KOPT-K1 (cell line): ENCODE results near the gene PSME3.
"Not testable (repeated sequence)": the region's sequence is repeated elsewhere in the genome, so short reads cannot be mapped to it uniquely, and the experiment has no call there.

Experiments
- H3K27ac ChIP-seq: fragments of 200-600 bp; sonication (generic); 2 replicates; pipeline ENCODE4 v1.5.1; 2016; ENCODE audit warnings: antibody characterized with exemption, mild to moderate bottlenecking, low read depth, low read length; ENCODE audit not compliant: poor library complexity, severe bottlenecking
- H3K36me3 ChIP-seq: fragments of 200-600 bp; sonication (generic); 2 replicates; pipeline ENCODE4 v1.5.1; 2017; ENCODE audit warnings: antibody characterized with exemption, mild to moderate bottlenecking, low read length, moderate library complexity; ENCODE audit not compliant: insufficient read depth
- H3K9me3 ChIP-seq: fragments of 200-600 bp; sonication (generic); 2 replicates; pipeline ENCODE4 v1.5.1; 2017; ENCODE audit warnings: antibody characterized with exemption, low read length, mild to moderate bottlenecking; ENCODE audit not compliant: insufficient read depth, poor library complexity, severe bottlenecking

PSME3 gene

GRCh38 chr17:42873315-42873714 is 40.1 kb downstream of the PSME3 start:
- Histone ChIP-seq H3K9me3 (peaks cover 16% of the 10 kb centered on the region), H3K27ac (no peak overlapping the region), H3K36me3 (no peaks in the 10 kb centered on the region)

- H3K36me3 ChIP-seq, H3K27ac ChIP-seq: not testable (repeated sequence)
- peaks cover 16% of the 10 kb centered on the region for H3K9me3 ChIP-seq
Measured at GRCh38 chr17:42873932-42874695, 40.9 kb downstream of the PSME3 start.

DNA sequence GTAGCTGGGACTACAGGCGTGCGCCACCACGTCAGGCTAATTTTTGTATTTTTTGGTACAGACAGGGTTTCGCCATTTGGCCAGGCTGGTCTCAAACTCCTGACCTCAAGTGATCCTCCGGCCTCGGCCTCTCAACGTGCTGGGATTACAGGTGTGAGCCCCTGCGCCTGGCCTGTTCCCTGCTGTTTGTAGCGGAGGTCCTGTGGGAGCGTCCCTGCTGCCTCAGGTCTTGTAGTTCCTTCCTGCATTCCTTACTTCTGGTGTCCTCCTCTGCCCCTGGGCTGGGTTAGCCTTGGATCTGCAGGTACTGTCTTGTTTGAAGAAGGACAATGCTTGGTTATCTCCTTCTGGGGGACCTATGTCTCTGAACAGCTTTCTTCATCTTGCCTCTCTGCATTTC is 43.8 kb downstream of the PSME3 start:
- H3K27ac ChIP-seq, result no peak overlapping the region
- no peaks in the 10 kb centered on the region for H3K9me3 ChIP-seq
- no peaks in the 10 kb centered on the region for H3K36me3 ChIP-seq

- Histone ChIP-seq H3K27ac (no peak overlapping the region), H3K36me3 (no peaks in the 10 kb centered on the region), H3K9me3 (no peaks in the 10 kb centered on the region)
Measured at GRCh38 chr17:42878123-42878880, 45.1 kb downstream of the PSME3 start.

DNA sequence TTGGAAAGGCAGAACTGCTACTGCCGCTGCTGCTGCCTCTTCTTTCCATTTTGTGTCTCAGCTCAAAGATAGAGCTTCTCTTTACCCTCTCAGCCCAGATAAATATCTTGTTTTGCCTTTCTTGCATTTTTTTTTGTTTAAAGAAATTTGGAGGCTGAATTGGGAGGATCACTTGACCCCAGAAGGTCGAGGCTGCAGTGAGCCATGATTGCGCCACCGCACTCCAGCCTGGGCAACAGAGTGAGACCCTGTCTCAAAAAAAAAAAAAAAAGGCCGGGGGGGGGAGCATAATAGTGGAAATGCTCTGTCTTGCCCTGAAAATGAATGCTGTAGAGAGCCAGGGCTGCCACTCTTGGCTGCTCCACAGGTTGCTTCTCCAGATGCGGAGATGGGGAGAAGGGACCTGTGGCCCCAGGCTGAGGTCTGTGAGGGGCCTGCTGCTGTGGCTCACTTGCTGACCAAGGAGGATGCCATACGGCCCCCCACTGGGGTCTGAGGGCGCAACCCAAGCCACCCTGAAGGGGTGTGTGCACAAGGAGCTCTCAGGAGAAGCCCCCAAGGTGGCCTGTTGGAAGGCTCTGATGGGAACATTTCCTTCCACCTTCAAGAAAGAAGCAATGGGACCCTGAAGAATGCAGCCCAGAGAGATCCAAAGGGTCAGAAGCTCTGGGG is 45.9 kb downstream of the PSME3 start:
- no peaks in the 10 kb centered on the region for H3K9me3 ChIP-seq
- H3K27ac ChIP-seq, result no peak overlapping the region
- H3K36me3 ChIP-seq, result no peaks in the 10 kb centered on the region

GRCh38 chr17:42879596-42879985 is 46.4 kb downstream of the PSME3 start:
- Histone ChIP-seq H3K27ac (no peak overlapping the region), H3K9me3 (no peaks in the 10 kb centered on the region), H3K36me3 (no peaks in the 10 kb centered on the region)

DNA sequence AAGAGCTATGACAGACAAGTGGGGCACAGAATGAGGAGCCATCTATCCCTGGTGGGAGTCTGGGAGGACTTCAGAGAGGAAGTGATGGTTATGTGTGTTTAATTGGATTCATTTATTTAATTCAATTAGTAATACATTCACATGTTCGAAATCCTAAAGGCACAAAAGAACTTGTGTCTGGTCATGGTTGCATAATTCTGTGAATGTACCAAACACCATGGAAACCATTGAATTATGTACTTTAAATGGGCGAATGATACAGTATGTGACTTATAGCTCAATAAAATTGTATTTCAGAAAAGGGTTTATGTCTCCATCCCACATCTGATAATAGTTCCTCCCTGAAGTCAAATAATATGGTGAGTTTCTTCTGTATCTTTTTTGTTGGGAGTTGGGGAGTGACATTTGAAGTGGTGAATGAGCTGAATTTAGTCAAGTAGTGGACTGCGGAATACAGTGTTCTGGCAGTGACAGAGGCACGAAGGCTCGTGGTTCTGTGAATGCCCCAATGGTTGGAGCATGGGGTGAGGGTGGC is 47.6 kb downstream of the PSME3 start:
- no peak overlapping the region for H3K27ac ChIP-seq
- no peaks in the 10 kb centered on the region for H3K36me3 ChIP-seq
- no peaks in the 10 kb centered on the region for H3K9me3 ChIP-seq

- not testable (repeated sequence) for H3K27ac ChIP-seq, H3K9me3 ChIP-seq, H3K36me3 ChIP-seq
Measured at GRCh38 chr17:42881706-42882105, 48.5 kb downstream of the PSME3 start.

DNA sequence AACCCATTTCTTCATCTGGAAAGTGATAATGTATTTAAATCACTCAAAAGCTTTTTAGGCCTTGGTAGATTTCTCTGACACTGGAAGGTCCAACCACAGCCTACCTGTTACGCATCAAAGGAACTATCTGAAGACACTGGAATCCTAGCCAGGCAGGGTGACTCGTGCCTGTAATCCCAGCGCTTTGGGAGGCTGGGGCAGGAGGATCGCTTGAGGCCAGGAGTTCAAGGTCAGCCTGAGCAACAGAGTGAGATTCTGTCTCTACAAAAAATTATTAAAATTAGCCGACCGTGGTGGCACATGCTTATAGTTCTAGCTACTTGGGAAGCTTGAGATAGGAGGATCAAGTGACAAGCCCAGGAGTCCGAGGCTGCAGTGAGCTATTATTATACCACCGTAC is 49.0 kb downstream of the PSME3 start:
- Histone ChIP-seq H3K27ac (no peak overlapping the region), H3K9me3 (no peaks in the 10 kb centered on the region), H3K36me3 (no peaks in the 10 kb centered on the region)

GRCh38 chr17:42883802-42884558 is 50.8 kb downstream of the PSME3 start:
- Histone ChIP-seq H3K9me3 (no peaks in the 10 kb centered on the region), H3K36me3 (no peaks in the 10 kb centered on the region), H3K27ac (no peak overlapping the region)

DNA sequence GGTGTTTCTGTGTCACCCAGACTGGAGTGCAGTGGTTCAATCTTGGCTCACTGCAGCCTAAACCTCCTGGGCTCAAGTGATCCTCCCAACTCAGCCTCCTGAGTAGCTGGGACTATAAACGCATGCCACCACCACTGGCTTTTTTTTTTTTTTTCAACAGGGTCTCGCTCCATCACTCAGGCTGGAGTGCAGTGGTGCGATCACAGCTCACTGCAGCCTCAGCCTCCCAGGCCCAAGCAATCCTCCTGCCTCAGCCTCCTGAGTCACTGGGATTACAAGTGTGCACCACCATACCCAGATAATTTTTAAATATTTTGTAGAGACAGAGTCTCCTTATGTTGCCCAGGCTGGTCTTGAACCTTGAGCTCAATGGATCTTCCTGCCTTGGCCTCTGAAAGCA is 52.6 kb downstream of the PSME3 start:
- H3K27ac ChIP-seq, H3K9me3 ChIP-seq, H3K36me3 ChIP-seq: not testable (repeated sequence)

GRCh38 chr17:42886283-42887176 is 53.3 kb downstream of the PSME3 start:
- Histone ChIP-seq H3K36me3 (no peaks in the 10 kb centered on the region), H3K9me3 (no peaks in the 10 kb centered on the region), H3K27ac (no peak overlapping the region)

- Histone ChIP-seq H3K27ac (no peak overlapping the region), H3K9me3 (no peaks in the 10 kb centered on the region), H3K36me3 (no peaks in the 10 kb centered on the region)
Measured at GRCh38 chr17:42889809-42890208, 56.6 kb downstream of the PSME3 start.

- no peaks in the 10 kb centered on the region for H3K9me3 ChIP-seq
- no peaks in the 10 kb centered on the region for H3K36me3 ChIP-seq
- no peak overlapping the region for H3K27ac ChIP-seq
Measured at GRCh38 chr17:42891539-42892152, 58.4 kb downstream of the PSME3 start.
